A549 treated with dexamethasone at 1 μM for 4 hours (cell line): ENCODE results near the gene TMEM117. TPM values are rescaled to one million over a fixed set of nuclear protein-coding genes. Genes with fewer than 3 reads are reported as not detected.

Experiments
- total RNA-seq: library from RNA; stranded (reverse); fragments of 200-300 nt; extraction: Qiagen RNA extraction; gene quantifications from 5 replicates; pipeline ENCODE4 v1.2.3, GENCODE V29; 2022

Gene TMEM117
- total RNA-seq = 1.6 to 2.3 TPM (median 1.9 TPM) in 5 replicates

GRCh38 chr12:43835656-43836474 lies at the start of gene TMEM117:
Gene TMEM117 (plus strand): TSS chr12:43836081.

GRCh38 chr12:43805860-43806736 lies 29.8 kb upstream of the TMEM117 start, which contains the start of gene TWF1:
Gene TWF1 (minus strand): TSS chr12:43806317. CDS start chr12:43806245, 72 bp downstream.

Other genes with a start within 250 kb of the TMEM117 start
- gene PUS7L, start 77.3 kb upstream of the TMEM117 start, total RNA-seq = 2.9 to 6.8 TPM (median 6.0 TPM) in 5 replicates
- 3.3 to 4.4 TPM (median 4.1 TPM) in 5 replicates for gene IRAK4, start 77.1 kb upstream of the TMEM117 start, total RNA-seq
- 60.3 to 93.5 TPM (median 81.7 TPM) in 5 replicates for gene TWF1, start 29.8 kb upstream of the TMEM117 start, total RNA-seq